ENCODE results near the gene USP48.

USP48 gene

GRCh38 chr1:21652937-21653743, 129.8 kb downstream of the USP48 start:
- H3K9me3 ChIP-seq (ENCODE audit: severe bottlenecking): no peaks in the 10 kb centered on the region
- no peak for TF ChIP-seq CTCF (IDR thresholded peaks at IDR 0.05; ENCODE audit: low read depth, low read length)
- H3K4me3 ChIP-seq (ENCODE audit: low read depth, low read length): no peak overlapping the region
- no peaks in the 10 kb centered on the region for H3K27me3 ChIP-seq (ENCODE audit: insufficient read depth, low read depth, severe bottlenecking)
- H3K27ac ChIP-seq: no peak overlapping the region
- no peak for DNase-seq
- no peaks in the 10 kb centered on the region; the same call in none of the 2 replicates for H3K36me3 ChIP-seq

GRCh38 chr1:21652101-21652936, 130.6 kb downstream of the USP48 start:
- TF ChIP-seq CTCF (IDR thresholded peaks at IDR 0.05; ENCODE audit: low read depth, low read length): no peak

GRCh38 chr1:21651214-21652042, 131.5 kb downstream of the USP48 start:
- no peaks in the 10 kb centered on the region for H3K9me3 ChIP-seq (ENCODE audit: severe bottlenecking)
- peak; percentile 42 for DNase-seq
- peaks cover 6% of the 10 kb centered on the region for H3K36me3 ChIP-seq
- TF ChIP-seq CTCF (IDR thresholded peaks at IDR 0.05; ENCODE audit: low read depth, low read length): no peak
- H3K27me3 ChIP-seq (ENCODE audit: insufficient read depth, low read depth, severe bottlenecking): no peaks in the 10 kb centered on the region
- H3K4me3 ChIP-seq (ENCODE audit: low read depth, low read length): peak overlapping the region; percentile 40
- H3K27ac ChIP-seq: no peak overlapping the region

More at GRCh38 chr1:21652101-21652936, 130.6 kb downstream of the USP48 start:
- no peak for DNase-seq
- H3K36me3 ChIP-seq: peaks cover 4% of the 10 kb centered on the region
- no peaks in the 10 kb centered on the region for H3K27me3 ChIP-seq (ENCODE audit: insufficient read depth, low read depth, severe bottlenecking)
- H3K27ac ChIP-seq: no peak overlapping the region
- H3K9me3 ChIP-seq (ENCODE audit: severe bottlenecking): no peaks in the 10 kb centered on the region
- peak overlapping the region; percentile 9; the same call in 1 of the 2 replicates for H3K4me3 ChIP-seq (ENCODE audit: low read depth, low read length)

GRCh38 chr1:21650400-21650799, 132.5 kb downstream of the USP48 start:
- TF ChIP-seq CTCF (IDR thresholded peaks at IDR 0.05; ENCODE audit: low read depth, low read length): no peak
- Histone ChIP-seq H3K27ac (no peak overlapping the region), H3K9me3 (ENCODE audit: severe bottlenecking) (no peaks in the 10 kb centered on the region), H3K36me3 (peaks cover 6% of the 10 kb centered on the region), H3K4me3 (ENCODE audit: low read depth, low read length) (no peak overlapping the region), H3K27me3 (ENCODE audit: insufficient read depth, low read depth, severe bottlenecking) (no peaks in the 10 kb centered on the region)
- no peak for DNase-seq

GRCh38 chr1:21649315-21649714, 133.6 kb downstream of the USP48 start:
- H3K36me3 ChIP-seq: peaks cover 6% of the 10 kb centered on the region
- no peak overlapping the region for H3K27ac ChIP-seq
- H3K9me3 ChIP-seq (ENCODE audit: severe bottlenecking): no peaks in the 10 kb centered on the region
- no peak for TF ChIP-seq CTCF (IDR thresholded peaks at IDR 0.05; ENCODE audit: low read depth, low read length)
- no peak overlapping the region for H3K4me3 ChIP-seq (ENCODE audit: low read depth, low read length)
- no peak for DNase-seq
- no peaks in the 10 kb centered on the region for H3K27me3 ChIP-seq (ENCODE audit: insufficient read depth, low read depth, severe bottlenecking)
